ENCODE measurements around the gene BPIFB6.

GRCh38 chr20:33046412-33046811, 15.0 kb downstream of the BPIFB6 start:
- TF ChIP-seq, protein P1, sequence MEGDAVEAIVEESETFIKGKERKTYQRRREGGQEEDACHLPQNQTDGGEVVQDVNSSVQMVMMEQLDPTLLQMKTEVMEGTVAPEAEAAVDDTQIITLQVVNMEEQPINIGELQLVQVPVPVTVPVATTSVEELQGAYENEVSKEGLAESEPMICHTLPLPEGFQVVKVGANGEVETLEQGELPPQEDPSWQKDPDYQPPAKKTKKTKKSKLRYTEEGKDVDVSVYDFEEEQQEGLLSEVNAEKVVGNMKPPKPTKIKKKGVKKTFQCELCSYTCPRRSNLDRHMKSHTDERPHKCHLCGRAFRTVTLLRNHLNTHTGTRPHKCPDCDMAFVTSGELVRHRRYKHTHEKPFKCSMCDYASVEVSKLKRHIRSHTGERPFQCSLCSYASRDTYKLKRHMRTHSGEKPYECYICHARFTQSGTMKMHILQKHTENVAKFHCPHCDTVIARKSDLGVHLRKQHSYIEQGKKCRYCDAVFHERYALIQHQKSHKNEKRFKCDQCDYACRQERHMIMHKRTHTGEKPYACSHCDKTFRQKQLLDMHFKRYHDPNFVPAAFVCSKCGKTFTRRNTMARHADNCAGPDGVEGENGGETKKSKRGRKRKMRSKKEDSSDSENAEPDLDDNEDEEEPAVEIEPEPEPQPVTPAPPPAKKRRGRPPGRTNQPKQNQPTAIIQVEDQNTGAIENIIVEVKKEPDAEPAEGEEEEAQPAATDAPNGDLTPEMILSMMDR (conservative IDR thresholded peaks at IDR 0.05; ENCODE audit: low read length), result no peak
- no peak for TF ChIP-seq EZH2phosphoT487 (IDR thresholded peaks at IDR 0.05; ENCODE audit: borderline replicate concordance)

Measured in Loucy (cell line).